Fibroblast of mammary gland (primary cell): Measurements from ENCODE around the gene RNF17.

Experiments
- DNase-seq: peaks from one replicate; pipeline ENCODE4 v3.0.0-alpha.2; 2010; ENCODE audit warnings: low read depth
- H3K4me3 ChIP-seq: 2 replicates; pipeline ENCODE4 v1.5.1; 2011; ENCODE audit warnings: low read depth, mild to moderate bottlenecking, low read length, moderate library complexity; ENCODE audit not compliant: control insufficient read depth
- CTCF ChIP-seq: conservative IDR thresholded peaks from 2 replicates; pipeline ENCODE4 v1.5.1; 2011; ENCODE audit warnings: low read depth, low read length, inconsistent platforms; ENCODE audit not compliant: control insufficient read depth, insufficient read depth

The RNF17 gene

GRCh38 chr13:24745516-24745860, 18.5 kb upstream of the RNF17 start:
- TF ChIP-seq CTCF, result no peak

DNA sequence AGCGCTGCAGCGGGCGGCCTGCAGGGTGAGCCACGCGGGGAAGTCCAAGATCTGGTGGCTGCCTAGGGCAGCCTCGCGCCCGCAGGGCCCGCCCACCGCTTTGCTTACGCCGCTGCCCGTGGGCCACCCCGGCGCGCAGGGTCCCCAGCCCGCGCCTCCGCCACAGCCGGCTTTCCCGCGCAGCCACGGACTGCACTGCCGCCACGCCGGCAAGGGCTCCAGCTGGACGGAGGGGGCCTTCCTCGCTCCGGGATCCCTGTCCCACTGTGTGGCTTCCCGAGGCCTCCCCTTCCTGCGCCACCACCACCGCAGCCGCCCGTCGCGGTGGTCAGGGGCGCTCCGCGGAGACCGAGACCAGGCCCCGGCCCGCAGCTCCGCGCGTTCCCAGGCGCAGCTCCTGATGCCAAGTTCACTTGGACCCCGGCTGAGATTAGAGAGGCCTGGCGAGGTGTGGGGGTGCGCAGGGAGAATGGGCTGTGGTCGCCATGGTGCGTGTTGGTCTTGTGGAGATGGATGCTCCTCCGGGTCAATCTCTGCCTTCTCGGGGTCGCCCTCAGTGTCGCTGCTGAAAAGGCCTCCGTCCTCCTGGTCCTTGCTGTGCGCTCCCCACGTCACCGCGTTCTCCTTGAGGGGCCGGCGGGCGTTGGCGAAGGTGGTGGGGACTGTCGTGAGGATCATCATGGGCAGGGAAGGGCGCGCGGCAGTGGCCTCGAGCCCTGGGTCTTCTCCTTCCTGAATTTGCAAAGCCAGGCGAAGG, 17.9 kb upstream of the RNF17 start:
- no peak for TF ChIP-seq CTCF
- H3K4me3 ChIP-seq, result no peak overlapping the region
- DNase-seq, result no peak

More at GRCh38 chr13:24745516-24745860, 18.5 kb upstream of the RNF17 start:
- H3K4me3 ChIP-seq, result no peak overlapping the region
- DNase-seq, result no peak

DNA sequence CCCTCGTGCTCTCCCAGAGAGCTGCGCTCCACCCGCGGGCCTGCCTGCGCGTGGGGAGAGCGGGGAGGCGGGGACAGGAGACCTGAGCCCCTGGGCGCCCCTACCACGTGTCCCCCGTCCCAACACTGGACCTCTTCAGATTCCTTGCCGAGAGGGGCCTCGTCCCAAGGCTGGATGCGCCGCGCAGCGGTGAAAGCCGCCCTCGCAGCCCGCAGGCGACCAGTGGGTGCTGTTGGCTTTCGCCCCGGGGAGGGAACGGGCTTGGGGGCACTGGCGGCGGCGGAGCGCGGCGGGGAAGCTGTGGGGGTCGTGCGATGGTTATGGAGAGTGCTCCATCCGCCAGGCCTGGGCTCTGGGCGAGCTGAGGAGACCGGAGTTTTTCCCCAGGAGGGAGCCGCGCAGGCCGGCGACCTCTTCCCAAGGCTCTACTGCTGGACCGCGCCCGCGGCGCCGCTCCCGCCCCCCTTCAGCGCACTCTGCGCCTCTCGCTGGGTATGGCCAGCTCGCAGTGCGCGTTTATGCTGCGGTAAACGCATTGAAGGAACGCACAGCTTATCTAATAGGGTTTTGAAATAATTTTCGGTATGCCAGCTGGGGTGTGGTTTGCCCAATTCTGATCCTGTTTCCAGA, 17.2 kb upstream of the RNF17 start:
- no peak for TF ChIP-seq CTCF
- no peak for DNase-seq
- H3K4me3 ChIP-seq, result no peak overlapping the region

DNA sequence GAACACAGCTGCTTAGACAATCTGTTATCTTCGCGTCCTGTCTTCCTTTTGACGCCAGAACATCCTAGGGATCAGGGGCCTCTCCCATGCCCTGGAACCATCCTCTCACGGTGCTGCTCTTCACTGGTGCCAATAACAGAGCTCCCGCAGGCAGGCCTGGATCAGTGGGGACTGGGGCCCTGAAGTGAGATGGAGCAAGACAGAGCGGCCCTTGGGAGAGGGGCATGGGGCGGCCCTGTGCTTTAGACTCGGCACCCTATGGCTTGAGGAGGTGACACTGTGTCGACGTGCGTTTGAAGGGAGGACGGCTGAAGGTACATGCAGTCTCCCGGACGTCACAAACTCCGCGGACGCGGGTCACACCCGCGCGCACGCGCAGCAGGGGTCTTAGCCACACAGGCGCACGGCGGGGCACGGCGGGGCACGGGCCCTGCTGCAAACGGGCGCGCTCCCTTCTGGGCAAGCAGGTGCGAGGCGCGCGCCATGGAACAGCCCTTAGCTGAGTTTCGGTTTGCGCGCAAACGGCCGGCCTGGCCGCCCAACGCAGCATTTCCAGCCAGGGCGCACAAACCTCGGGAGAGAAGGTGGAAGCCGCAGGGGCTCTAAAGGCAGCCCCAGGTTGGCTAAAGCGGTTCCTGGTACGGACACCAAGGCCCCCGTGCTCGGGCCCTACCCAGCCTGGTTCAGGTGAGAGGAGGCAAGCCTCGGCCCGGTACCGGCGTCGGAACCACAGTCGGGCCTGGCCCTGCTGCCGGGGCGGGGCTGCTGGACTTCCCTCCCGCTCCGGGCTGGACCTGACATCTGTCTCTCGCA, 16.5 kb upstream of the RNF17 start:
- no peak for DNase-seq
- no peak overlapping the region for H3K4me3 ChIP-seq
- no peak for TF ChIP-seq CTCF

GRCh38 chr13:24748061-24748400, 15.9 kb upstream of the RNF17 start:
- no peak for TF ChIP-seq CTCF
- no peak for DNase-seq
- H3K4me3 ChIP-seq, result no peak overlapping the region

DNA sequence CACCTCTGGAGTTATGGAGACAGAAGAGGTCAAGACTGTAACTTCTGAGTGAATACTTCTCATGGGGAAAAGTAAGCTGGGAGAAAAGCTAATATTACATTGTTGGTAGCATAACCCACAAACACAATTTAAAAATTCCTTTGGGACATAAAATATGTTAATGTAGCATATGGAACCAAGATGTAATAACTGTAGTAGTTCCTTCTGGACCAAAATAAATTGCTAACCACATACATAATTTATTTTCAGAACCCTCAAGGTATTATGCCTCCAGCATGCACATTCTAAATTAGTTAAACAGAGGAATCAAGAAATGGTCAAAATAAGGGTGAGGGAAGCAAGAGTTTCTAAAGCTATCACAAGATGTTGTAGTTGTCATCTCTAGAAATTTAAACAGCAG, 4.8 kb upstream of the RNF17 start:
- no peak for TF ChIP-seq CTCF
- H3K4me3 ChIP-seq, result no peak overlapping the region
- DNase-seq, result no peak
